Upper lobe of left lung (tissue), 6 donors: ENCODE results near the gene SUPT6H. TPM values are rescaled to one million over a fixed set of nuclear protein-coding genes. Genes with fewer than 3 reads are reported as not detected.

Experiments used
- ATAC-seq, 2 donors: fragments of 200-7000 bp; cut with Tn5 transposase; one replicate each; pipeline ENCODE4 v1.9.1; 2022; ENCODE audit warnings: mild to moderate bottlenecking in 2 of 2, moderate library complexity in 2 of 2; ENCODE audit not compliant: low FRiP score in 2 of 2
- DNase-seq, 2 donors: peaks; one replicate each; pipeline ENCODE4 v3.0.0-alpha.2; 2019 to 2020
- H3K27ac ChIP-seq, 4 donors: fragments of 200-600 bp; sonication (generic); one replicate each; pipeline ENCODE4 v1.5.1; 2016 to 2019
- H3K27me3 ChIP-seq, 4 donors: fragments of 200-600 bp; sonication (generic); one replicate each; pipeline ENCODE4 v1.5.1; 2017 to 2019
- H3K36me3 ChIP-seq, 4 donors: fragments of 200-600 bp; sonication (generic); one replicate each; pipeline ENCODE4 v1.5.1; 2016 to 2019
- H3K4me1 ChIP-seq, 4 donors: fragments of 200-600 bp; sonication (generic); one replicate each; pipeline ENCODE4 v1.5.1; 2018 to 2019
- H3K4me3 ChIP-seq, 4 donors: fragments of 200-600 bp; sonication (generic); one replicate each; pipeline ENCODE4 v1.5.1; 2017 to 2019; ENCODE audit warnings: mild to moderate bottlenecking in 2 of 4, moderate library complexity in 1 of 4
- H3K9me3 ChIP-seq, 4 donors: fragments of 200-600 bp; sonication (generic); one replicate each; pipeline ENCODE4 v1.5.1; 2018 to 2019
- EP300 ChIP-seq, 4 donors: sonication (generic); formaldehyde crosslinking; IDR thresholded peaks; one replicate each; pipeline ENCODE4 v1.5.1; 2017; ENCODE audit warnings: antibody characterized with exemption in 4 of 4, control low read depth in 2 of 4
- POLR2A ChIP-seq, 4 donors: fragments of 450-650 bp; IDR thresholded peaks; one replicate each; pipeline ENCODE4 v1.5.1; 2016 to 2017; ENCODE audit warnings: antibody characterized with exemption in 4 of 4, mild to moderate bottlenecking in 2 of 4
- POLR2AphosphoS5 ChIP-seq, 2 donors: sonication (generic); formaldehyde crosslinking; IDR thresholded peaks; one replicate each; pipeline ENCODE4 v1.5.1; 2017; ENCODE audit warnings: antibody characterized with exemption in 2 of 2
- WGBS, 2 donors: methylation state at CpG; one replicate each; pipeline ENCODE4 v1.1.5; 2017 to 2018; 5-methylcytosine and 5-hydroxymethylcytosine counted together
- total RNA-seq, 6 donors: library from RNA; depleted of rRNA in 4 of 6; stranded (reverse); fragments of >200 nt in 4 of 6; gene quantifications; one replicate each; pipeline versions ENCODE4 v1.1.0 to v1.2.1, GENCODE V29; 2016 to 2021
- TF ChIP-seq, protein P1 (sequence below), 6 experiments: fragments of 450-650 bp in 4 of 6; fragments of 200-600 bp in 2 of 6; sonication (generic) in 2 of 6; IDR thresholded peaks; one replicate each; pipeline ENCODE4 v1.5.1; 2016 to 2019; ENCODE audit warnings: antibody characterized with exemption in 6 of 6
- donor health status: DM: no; HTN: no; CAD: no; lungs with moderate emphysema.
- donor health status: DM: no; HTN: yes; CAD: no; lungs with severe emphysema.

SUPT6H gene
- total RNA-seq, 6 donors from 2014 or later = 57.3 to 128 (median 71.5) TPM

DNA sequence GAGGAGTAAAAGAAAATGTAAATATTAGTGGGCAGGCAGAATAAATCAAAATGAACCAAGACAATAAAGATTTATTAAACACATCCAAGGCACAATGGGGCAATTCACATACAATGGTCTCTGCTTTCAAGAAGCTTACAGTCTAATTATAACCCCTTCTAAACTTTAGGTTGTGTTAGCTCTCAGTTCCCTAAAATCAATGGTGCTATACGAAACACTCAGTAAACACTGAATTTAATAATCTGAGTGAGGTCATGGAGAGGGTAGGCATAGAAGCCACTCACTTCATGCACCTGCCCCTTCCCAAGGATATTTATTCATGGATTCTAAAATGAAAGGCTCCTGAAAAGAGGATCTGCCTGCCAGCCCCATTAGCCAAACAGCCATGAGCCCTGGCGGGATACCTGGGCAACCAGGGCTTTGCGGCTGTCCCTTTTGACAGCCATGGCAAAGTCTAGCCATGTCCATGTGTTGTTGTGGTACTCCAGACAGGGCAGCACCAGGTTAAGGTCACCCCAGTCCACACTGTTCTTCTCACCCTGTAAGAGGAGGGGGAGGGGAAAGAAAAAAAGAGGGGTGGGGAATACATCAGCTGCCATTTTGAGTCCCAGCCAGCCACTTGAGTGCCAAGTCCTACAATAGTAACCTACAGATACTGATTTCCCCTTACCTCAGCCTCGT, 46.6 kb upstream of the SUPT6H start:
- H3K36me3 ChIP-seq = peaks cover 59 to 85% (median 67%) of the 10 kb centered on the region in 4 donors
- H3K4me3 ChIP-seq = no peak overlapping the region
- no peak for DNase-seq
- H3K4me1 ChIP-seq = no peaks in the 10 kb centered on the region
- no peak overlapping the region for H3K27ac ChIP-seq
- WGBS, 2 donors = 91 to 95% methylated on average over 4 of the region's 4 CpGs
- ATAC-seq = no peak
- H3K9me3 ChIP-seq = no peaks in the 10 kb centered on the region
- no peaks in the 10 kb centered on the region for H3K27me3 ChIP-seq
- TF ChIP-seq, protein P1, sequence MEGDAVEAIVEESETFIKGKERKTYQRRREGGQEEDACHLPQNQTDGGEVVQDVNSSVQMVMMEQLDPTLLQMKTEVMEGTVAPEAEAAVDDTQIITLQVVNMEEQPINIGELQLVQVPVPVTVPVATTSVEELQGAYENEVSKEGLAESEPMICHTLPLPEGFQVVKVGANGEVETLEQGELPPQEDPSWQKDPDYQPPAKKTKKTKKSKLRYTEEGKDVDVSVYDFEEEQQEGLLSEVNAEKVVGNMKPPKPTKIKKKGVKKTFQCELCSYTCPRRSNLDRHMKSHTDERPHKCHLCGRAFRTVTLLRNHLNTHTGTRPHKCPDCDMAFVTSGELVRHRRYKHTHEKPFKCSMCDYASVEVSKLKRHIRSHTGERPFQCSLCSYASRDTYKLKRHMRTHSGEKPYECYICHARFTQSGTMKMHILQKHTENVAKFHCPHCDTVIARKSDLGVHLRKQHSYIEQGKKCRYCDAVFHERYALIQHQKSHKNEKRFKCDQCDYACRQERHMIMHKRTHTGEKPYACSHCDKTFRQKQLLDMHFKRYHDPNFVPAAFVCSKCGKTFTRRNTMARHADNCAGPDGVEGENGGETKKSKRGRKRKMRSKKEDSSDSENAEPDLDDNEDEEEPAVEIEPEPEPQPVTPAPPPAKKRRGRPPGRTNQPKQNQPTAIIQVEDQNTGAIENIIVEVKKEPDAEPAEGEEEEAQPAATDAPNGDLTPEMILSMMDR (IDR thresholded peaks at IDR 0.05) = no peak
- TF ChIP-seq EP300 (IDR thresholded peaks at IDR 0.05) = no peak
- no peak for TF ChIP-seq POLR2A (IDR thresholded peaks at IDR 0.05)
- no peak for TF ChIP-seq POLR2AphosphoS5 (IDR thresholded peaks at IDR 0.05)

DNA sequence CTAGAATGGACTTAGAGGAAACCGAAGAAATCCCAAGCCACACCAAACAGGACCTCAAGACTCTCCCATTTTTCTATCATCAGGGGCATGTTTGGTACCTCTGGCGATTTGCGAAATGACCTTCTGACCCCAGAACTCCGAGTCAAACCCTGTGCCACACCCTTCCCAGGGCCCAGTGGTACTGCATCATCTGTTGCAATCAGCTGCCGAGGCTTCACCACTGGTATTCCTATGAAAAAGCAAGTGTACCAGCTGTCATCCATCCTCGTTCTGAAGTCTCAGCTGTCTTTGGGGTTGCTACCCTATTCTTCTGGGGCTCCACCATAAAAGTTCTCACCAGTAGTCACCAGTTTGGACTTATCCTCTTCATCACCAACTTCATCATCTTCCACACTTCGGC, 45.7 kb upstream of the SUPT6H start:
- 79 to 84% methylated on average over 7 of the region's 7 CpGs for WGBS, 2 donors
- Histone ChIP-seq H3K27me3 (no peaks in the 10 kb centered on the region), H3K27ac (no peak overlapping the region), H3K36me3 (peaks cover 68 to 86% (median 73%) of the 10 kb centered on the region in 4 donors), H3K9me3 (no peaks in the 10 kb centered on the region), H3K4me1 (no peaks in the 10 kb centered on the region), H3K4me3 (no peak overlapping the region)
- DNase-seq (no peak), ATAC-seq (no peak)
- TF ChIP-seq POLR2A (IDR thresholded peaks at IDR 0.05) (no peak), EP300 (IDR thresholded peaks at IDR 0.05) (no peak), POLR2AphosphoS5 (IDR thresholded peaks at IDR 0.05) (no peak)
- TF ChIP-seq, protein P1 (IDR thresholded peaks at IDR 0.05) = no peak

DNA sequence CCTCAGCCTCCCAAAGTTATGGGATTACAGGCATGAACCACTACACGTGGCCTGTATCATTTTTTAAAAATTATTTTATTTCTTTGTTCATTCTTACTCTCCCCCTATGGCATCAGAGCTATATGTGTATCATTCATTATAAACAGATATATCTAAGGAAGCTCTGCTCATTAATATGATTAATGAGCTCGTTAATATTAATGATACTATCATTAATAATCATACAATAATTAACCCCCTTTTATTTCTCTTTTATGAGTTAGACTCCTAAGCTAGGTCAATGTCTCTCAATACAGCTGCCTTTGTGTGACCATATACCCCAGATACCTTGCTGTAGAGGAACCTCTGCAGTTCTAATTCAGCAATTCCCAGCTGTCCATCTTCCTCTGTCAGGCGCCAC, 43.5 kb upstream of the SUPT6H start:
- TF ChIP-seq POLR2A (IDR thresholded peaks at IDR 0.05) (no peak), EP300 (IDR thresholded peaks at IDR 0.05) (no peak), POLR2AphosphoS5 (IDR thresholded peaks at IDR 0.05) (no peak)
- TF ChIP-seq, protein P1 (IDR thresholded peaks at IDR 0.05) = no peak
- H3K36me3 ChIP-seq = peaks cover 87 to 100% (median 94%) of the 10 kb centered on the region in 4 donors

DNA sequence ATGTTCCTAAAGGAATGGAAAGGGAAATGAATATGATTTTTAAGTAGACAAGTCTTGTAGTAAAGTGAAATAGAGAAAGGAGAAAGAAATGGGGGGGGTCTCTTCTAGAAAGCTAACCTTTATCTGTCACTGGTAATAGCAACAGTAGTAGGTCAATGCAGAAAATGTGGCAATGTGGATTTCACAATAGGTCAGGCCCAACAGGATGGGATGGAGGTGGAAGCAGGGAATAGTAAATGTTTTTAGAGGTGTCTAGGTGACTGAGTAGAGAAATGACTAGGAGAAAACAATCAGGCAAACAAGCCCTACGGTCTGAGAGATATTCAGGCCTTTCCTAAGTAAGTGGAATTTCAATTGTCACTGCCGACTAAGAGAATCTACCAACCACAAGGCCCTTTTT, 42.0 kb upstream of the SUPT6H start:
- DNase-seq (no peak), ATAC-seq (no peak)
- TF ChIP-seq POLR2A (IDR thresholded peaks at IDR 0.05) (no peak), EP300 (IDR thresholded peaks at IDR 0.05) (no peak), POLR2AphosphoS5 (IDR thresholded peaks at IDR 0.05) (no peak)
- TF ChIP-seq, protein P1 (IDR thresholded peaks at IDR 0.05) = no peak
- peaks cover 79 to 100% (median 93%) of the 10 kb centered on the region in 4 donors for H3K36me3 ChIP-seq
- 88 to 100% methylated on average over 2 of the region's 2 CpGs for WGBS, 2 donors
- no peaks in the 10 kb centered on the region for H3K4me1 ChIP-seq
- no peaks in the 10 kb centered on the region for H3K27me3 ChIP-seq
- H3K27ac ChIP-seq = no peak overlapping the region
- H3K4me3 ChIP-seq = no peak overlapping the region
- H3K9me3 ChIP-seq = no peaks in the 10 kb centered on the region

More for the DNA sequence above, 43.5 kb upstream of the SUPT6H start:
- Histone ChIP-seq H3K27me3 (no peaks in the 10 kb centered on the region), H3K9me3 (no peaks in the 10 kb centered on the region), H3K27ac (no peak overlapping the region), H3K4me3 (no peak overlapping the region), H3K4me1 (no peaks in the 10 kb centered on the region)
- ATAC-seq (no peak), DNase-seq (no peak)
- WGBS, 2 donors = 87 to 95% methylated on average over 3 of the region's 3 CpGs

DNA sequence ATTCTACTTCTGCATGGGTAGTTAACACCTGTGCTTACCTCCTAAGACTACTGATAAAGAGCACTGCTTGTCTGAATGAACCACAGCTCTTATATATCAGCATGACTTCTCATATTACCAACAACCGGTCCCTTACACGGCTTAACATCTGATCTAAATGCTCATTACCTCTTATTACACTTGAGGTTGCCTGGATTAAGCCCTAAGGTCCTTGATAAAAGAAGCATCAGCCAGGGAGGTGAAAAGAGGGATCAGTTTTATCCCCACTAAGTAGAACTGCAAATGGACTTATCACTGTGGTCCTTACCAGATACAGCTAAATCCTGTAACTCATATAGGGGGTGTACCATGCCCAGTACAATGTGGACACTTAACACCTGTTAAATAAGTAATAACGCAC, 39.8 kb upstream of the SUPT6H start:
- Histone ChIP-seq H3K9me3 (no peaks in the 10 kb centered on the region), H3K27ac (no peak overlapping the region), H3K4me3 (no peak overlapping the region), H3K27me3 (no peaks in the 10 kb centered on the region), H3K36me3 (peaks cover 64 to 98% (median 88%) of the 10 kb centered on the region in 4 donors), H3K4me1 (no peaks in the 10 kb centered on the region)
- DNase-seq (no peak), ATAC-seq (no peak)
- no peak for TF ChIP-seq POLR2AphosphoS5 (IDR thresholded peaks at IDR 0.05)
- WGBS, 2 donors = 91 to 96% methylated on average over 3 of the region's 3 CpGs
